HG03571 (cell line): Measurements from ENCODE around the gene NFIX.
"Not testable (repeated sequence)": the region's sequence is repeated elsewhere in the genome, so short reads cannot be mapped to it uniquely, and the experiment has no call there.

ENCODE experiments used
- ATAC-seq: cut with Tn5 transposase; IDR thresholded peaks from one replicate; pipeline ENCODE4 v1.9.1; 2021; ENCODE audit not compliant: unreplicated experiment

Gene NFIX

DNA sequence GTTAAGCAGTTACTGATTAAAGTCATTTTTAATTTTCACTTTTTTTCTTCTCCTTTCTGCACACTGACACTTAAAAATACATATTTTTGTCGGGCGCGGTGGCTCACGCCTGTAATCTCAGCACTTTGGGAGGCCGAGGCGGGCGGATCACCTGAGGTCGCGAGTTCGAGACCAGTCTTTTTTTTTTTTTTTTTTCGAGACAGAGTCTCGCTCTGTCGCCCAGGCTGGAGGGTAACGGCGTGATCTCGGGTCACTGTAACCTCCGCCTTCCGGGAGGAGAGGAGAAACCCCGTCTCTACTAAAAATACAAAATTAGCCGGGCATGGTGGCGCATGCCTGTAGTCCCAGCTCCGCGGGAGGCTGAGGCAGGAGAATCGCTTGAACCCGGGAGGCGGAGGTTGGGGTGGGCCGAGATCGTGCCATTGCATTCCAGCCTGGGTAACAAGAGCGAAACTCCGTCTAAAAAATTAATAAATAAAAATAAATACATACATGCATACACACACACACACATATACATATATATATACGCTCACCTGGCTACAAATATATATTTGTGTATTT, 37.8 kb upstream of the NFIX start:
- ATAC-seq = not testable (repeated sequence)

DNA sequence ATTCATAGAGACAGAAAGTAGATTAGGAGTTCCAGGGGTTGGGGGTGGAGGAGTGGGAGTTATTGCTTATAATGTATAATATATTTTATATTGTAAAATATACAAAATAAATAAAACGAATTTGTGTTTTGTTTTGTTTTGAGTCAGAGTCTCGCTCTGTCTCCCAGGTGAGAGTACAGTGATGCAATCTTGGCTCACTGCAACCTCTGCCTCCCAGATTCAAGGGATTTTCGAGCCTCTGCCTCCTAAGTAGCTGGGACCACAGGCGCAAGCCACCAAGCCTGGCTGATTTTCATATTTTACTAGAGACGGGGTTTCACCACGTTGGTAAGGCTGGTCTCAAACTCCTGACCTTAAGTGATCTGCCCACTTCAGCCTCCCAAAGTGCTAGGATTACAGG, 35.8 kb upstream of the NFIX start:
- ATAC-seq = no peak

DNA sequence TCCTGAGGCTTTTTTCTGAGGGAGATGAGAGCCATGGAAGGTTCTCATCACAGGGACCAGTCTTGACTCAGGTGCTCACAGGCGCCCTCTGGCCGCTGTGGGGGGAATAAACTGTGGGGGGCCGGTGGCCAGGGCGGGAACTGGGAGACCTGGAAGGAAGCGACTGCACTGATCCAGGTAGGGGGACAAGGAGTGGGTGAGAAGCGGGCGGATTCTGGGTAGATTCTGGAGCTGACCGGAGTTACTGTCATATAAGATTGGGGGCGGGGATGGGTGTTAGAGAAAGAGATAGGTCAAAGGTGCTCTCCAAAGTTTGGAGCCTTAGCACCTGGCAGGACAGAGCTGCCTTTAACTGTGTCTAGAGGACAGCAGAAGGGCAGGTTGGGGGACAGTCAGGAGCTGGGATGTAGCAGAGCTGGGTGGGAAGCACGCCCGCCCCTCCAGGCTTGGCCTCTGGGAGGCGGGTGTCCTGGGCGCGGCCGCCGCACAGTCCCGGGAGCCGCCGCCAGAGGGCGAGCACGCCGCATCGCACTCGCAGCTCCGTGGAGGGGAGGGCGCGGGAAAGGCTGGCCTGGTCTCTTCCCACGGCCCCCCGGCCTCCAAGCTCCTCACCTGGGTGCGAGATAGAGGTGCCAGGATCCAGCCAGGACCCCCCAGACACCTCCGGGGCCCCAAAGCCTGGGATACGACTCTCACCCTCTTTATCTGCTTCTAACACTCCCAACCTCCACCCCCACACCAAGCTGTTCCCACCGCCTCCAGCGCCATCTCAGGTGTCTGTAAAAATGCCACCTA, 30.1 kb upstream of the NFIX start:
- ATAC-seq = no peak

DNA sequence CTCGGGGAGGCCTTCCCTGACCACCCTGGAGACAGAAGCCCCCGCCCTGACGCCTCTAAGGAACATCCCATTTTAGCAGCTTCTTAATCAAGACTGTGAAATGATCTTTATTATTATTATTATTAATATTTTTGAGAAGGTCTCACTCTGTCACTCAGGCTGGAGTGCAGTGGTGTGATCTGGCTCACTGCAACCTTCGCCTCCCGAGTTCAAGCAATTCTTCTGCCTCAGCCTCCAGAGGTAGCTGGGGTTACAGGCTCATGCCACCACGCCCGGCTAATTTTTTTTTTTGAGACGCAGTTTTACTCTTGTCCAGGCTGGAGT, 29.5 kb upstream of the NFIX start:
- ATAC-seq = no peak

DNA sequence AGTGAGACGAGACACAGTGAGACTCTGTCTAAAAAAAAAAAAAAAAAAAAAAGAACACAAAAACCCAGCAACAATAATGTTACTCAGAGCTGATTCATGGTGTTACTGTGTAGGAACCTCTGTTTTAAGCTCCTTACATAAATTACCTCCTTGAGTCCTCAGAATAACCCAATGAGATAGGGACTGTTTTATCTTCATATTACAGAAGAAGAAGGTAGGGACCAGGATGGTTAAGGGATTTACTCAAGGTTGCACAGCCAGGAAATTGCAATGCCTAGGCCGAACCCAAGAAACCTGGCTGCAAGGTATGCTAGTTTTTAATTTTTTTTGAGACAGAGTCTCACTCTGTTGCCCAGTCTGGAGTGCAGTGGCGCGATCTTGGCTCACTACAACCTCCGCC, 27.4 kb upstream of the NFIX start:
- ATAC-seq = no peak

DNA sequence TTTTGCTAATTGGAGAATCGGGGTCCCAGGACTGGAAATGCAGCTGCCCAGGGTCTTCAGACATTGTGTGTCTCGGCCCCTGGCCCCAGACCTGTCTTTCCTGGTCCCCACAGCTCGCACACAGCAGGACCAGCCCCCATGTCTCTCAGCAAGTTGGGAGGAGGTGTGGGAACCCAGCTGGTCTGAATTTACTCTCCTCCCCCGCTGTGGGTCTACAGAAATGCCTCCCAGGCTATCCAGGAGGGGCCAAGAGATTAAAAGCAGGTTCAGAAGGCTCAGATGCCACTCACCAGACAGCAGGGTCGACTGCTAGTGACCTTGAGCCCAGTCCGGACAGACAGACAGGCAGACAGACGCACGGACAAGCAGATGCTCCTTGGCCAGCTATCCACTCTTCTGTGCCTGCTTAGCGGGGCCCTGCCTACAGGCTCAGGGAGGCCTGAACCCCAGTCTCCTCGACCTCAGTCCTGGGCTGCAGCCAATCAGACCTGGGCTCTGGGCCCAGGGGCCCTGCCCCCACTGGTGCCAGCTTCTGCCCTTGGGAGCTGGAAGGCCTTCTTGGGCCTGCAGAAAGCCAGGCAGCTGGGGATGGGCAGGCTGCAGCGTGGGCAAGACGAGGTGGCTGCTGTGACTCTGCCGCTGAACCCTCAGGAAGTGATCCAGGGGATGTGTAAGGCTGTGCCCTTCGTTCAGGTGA, 25.8 kb upstream of the NFIX start, which contains the start of gene DAND5:
Gene DAND5 (plus strand): TSS at position 285 of the 697 bp plus-strand sequence. CDS start 85 bp downstream, at position 370.
- no peak for ATAC-seq

DNA sequence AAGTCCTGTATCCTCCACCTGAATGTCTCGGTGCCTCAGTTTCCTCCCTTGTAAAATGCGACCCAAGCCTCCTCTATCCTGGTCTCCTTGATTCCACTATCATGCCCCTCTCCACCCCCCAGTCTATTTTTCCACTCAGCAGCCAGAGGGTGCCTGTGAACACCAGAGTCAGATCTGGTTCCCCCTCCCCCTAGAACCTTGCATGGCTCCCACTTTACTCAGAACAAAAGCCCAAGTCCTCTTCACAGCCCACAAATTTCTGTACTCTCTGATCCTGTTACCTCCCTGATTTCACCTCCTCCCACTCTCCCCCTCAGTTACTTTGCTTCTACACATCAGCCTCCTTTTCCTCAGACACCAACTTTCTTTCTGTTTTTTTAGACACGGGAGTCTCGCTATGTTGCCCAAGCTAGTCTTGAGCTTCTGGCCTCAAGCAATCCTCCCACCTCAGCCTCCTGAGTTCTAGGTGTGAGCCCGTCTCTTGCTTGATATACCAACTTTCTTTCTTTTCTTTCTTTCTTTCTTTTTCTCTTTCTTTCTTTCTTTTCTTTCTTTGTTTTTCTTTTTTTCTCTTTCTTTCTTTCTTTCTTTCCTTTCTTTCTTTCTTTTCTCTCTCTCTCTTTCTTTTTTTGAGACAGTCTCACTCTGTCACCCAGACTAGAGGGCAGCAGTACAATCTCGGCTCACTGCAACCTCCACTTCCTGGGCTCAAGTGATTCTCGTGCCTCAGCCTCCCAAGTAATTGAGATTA, 25.0 kb upstream of the NFIX start:
- ATAC-seq = no peak

DNA sequence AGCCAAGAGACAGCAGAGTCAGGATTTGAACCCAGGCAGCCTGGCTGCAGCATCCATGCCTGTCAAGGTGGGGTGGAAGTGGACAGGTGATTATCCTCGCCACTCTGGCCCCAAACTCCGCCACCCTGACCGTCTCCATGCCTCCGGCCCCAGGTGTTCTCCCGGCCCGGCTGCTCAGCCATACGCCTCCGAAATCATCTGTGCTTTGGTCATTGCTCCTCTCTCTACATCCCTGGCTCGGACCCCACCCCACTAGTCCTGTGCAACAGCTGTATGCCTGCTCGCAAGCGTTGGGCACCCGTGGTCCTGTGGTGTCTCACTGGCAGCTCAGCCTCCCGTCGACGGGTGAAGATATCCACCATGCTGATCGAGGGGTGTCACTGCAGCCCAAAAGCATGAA, 22.0 kb upstream of the NFIX start:
- no peak for ATAC-seq

DNA sequence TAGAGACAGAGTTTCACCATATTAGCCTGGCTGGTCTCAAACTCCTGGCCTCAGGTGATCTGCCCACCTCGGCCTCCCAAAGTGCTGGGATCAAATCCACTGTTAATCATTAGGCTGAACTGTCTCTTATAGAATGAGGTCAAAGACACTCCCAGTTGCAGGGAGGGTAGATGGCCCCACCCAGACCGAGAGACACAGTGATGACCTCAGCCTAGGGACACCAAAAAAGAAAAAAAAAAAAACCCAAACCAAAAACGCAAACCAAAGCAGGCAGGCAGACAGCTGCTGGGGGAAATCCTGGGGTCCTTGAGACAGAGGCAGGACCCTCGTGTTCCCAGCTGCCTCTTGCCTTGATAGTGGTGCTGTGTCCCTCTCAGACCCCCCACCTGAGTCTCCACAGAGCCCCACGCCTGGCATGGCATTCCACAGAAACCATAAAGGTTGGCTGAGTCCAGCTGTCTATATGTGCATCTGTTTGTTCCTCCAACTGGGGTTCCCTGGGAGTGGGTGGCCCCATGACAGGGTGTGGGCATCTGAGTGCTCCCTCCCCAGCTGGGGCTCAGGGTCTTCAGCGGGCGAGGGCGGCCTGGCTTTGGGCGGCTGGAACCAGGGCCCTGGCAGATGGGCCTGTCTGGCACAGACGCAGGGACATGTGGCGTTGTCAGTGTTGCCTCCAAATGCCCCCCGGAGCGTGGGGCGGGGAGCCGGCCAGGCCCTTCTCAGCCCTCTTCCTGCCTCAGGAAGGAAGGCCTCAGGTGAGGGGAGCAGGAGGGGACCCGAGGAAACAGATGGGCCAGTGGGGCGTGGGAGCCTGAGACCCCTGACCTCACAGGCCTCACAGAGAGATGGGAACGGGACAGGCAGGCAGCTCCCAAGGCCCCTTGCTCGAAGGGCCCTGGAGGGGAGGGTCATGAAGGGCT, 20.7 kb upstream of the NFIX start:
- no peak for ATAC-seq

DNA sequence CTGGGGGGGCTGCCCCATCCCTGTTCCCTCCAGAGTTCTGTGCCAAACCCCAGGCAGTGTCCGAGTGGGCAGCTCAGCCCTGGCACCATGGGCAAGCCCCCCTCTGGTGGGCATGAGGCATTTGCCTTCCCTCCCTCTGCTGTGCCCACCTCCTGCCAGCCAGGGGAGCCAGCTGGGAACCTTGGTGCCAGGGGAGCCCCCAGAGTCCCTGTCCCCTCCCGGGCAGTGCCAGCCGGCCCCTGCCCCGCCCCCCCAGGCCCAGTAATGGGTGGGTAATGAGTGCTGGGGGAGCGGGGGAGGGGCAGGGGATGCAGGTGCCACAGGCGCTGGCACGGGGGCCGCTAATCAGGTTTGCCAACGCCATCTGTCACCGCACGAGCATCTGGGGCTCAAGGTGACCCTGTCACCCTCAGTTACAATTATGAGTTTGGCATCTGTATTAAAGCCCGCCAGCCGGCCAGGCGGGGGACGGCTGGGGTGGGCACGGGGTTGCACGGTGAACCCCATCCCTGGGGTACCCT, 20.0 kb upstream of the NFIX start:
- ATAC-seq = no peak

DNA sequence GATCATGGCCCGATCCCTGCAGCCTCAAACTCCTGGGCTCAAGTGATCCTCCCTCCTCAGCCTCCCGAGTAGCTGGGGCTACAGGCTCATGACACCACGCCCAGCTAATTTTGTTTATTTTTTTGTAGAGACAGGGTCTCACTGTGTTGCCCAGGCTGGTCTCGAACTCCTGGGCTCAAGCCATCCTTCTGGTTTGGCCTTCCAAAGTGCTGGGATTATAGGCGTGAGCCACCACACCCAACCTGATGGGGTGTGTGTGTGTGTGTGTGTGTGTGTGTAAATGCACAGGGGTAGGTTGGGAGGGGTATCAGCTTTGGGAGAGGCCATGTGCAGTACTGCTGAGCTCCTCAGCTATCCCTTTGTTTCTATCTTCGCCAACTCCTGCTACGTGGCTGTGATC, 19.2 kb upstream of the NFIX start:
- not testable (repeated sequence) for ATAC-seq

DNA sequence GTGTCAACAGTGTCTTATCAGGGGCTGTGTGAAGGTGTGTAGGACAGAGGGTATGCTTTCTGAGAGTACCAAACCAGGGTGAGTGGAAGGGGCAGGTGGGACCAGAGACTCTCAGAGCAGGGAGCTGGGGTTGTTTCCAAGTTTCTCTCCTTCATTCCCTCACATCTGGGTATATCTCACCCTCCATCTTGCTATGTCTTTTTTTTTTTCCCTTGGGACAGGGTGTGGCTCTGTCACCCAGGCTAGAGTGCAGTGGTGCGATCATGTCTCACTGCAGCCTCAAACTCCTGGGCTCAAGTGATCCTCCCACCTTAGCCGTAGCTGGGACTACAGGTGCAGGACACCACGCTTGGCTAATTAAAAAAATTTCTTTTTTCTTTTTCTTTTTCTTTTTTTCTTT, 15.3 kb upstream of the NFIX start:
- ATAC-seq = no peak

DNA sequence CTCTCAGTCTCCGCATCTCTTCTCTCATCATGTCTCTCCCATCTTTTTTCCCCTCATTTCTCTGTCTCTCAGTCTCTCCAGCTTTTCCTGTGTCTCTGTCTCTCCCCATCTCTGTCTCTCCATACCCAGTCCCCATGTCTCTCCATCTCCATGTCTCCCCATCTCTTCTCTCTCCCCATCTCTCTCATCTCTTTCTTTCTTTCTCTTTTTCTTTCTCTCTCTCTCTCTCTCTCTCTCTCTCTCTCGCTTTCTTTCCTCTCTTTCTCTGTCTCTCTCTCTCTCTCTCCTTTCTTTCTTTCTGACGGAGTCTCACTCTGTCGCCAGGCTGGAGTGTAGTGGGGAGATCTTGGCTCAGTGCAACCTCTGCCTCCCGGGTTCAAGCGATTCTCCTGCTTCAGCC, 12.6 kb upstream of the NFIX start:
- no peak for ATAC-seq

DNA sequence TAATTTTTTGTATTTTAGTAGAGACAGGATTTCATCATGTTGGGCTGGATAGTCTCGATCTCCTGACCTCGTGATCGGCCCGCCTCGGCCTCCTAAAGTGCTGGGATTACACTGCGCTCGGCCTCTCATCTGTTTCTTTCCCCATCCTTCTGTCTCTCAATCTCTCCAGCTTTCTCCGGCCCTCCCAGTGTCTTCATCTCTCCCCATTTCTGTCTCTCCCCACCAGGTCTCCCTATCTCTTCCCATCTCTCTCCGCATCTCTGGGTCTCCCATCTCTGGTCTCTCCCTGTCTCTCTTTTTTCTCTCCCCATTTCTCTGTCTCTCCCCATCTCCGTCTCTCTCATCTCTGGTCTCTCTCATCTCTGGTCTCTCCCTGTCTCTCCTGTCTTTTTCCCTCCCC, 12.2 kb upstream of the NFIX start:
- no peak for ATAC-seq

DNA sequence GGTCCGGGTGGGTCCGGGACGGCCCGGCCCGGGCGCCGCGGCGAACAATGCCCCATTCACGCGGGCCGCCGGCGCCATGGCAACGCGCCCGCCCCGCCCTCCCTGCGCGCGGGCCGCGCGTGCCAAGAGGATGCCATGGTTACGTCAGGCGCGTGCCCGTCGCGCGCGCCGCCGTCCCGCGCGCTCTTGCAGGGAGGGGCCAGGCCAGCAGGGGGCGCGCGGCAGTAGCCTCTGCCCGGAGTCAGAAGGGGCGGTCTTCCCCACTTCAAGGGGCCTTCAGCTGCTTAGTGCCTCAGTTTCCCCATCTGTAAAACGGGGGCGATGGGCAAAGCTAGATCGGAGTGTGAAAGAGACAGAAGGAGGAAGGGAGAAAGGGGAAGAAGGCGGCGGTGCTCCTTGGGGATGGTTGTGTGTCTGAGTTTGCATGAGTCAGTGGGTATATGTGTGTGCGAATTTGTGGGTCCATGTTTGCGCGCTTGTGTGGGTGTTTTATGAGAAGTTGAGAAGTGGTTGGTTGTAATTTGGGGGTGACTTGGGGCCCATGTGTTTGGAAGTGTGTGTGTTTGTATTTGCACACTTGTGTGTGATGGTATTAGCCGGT, 11.6 kb upstream of the NFIX start:
- ATAC-seq = no peak

DNA sequence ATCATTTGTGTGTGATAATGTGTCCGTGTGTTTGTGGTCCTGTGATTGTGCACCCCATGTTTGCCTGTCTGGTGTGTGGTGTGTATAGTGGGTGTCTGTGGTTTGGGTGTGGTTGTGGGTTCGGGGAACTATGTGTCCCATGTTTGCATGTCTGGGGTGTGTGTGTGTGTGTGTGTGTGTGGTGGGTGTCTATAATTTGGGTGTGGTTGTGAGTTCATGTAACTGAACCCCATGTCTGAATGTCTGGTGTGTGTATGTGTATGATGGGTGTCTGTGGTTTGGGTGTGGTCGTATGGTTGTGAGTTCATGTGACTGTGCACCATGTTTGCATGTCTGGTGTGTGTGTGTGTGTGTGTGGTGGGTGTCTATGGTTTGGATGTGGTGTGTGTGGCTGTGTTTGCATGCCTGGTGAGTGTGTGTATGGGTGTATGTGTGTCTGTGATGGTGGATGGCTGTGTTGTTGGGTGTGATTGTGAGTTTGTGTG, 11.1 kb upstream of the NFIX start:
- ATAC-seq = no peak

DNA sequence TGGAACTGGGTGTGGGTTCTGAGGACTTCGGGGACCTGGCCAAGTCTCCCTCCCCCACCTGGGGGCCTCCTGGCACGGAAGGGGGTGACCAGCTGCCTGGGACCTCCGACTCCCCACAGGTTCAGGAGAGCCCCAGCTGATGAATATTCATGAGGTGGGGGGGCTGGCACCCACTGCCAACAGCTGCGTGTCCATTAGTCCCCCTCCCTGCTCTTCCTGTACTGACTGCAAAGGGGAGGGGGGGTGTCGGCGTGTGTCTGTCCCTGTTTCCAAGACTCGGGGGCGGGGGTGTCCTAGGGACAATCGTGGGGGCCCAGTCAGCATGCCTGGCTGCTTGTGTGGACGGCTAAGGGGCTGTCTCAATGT, 10.6 kb upstream of the NFIX start:
- ATAC-seq = no peak

DNA sequence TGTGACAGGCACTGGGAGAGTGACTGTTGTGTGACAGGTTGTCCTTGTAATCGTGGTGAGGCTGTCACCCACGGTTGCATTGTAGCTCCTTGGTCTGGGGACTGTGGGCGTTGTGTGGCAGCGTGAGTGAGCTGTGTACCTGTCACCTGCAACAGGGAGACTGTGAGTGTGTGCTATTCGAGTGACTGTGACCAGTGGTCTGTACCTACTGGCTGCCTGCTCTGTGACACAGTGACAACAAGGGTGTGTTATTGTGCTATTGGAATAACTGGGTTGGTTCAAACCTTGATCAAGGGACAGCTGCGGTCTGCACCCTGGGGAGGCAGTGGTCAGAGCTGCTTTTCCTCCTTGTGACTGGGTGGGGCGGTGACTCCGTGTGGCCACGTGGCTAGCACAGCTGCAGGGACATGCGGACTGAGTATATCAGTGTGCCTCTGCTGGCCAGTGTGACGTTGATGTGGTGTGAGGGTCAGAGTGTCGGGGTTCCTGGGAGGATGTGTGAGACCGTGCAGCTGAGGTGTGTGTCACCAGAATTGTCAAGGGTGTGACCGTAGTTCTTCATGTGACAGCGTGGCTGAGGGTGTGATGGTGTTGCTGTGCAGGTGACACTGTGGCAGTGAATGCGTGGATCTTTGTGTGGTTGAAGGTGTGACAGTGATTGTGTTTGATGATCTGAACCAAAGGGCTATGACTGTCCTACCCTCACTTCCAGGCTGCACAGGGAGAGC, 10.1 kb upstream of the NFIX start:
- ATAC-seq = no peak

DNA sequence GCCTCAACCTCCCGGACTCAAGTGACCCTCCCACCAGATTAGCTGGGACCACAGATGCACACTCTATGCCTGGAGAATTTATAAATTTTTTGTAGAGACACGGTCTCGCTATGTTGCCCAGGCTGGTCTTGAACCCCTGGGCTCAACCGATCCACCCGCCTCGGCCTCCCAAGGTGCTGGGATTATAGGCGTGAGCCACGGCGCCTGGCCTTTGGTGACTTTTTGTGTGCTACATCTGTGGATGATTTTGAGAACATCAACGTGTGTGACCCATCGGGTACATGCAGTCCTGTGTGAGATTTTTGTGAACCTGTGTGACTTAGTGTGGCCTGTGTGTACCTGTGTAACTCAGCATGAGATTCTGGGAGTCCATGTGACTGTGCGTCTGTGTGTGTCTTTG, 8.5 kb upstream of the NFIX start:
- no peak for ATAC-seq
